ENCODE measurements around the gene ALDH2.

DNA sequence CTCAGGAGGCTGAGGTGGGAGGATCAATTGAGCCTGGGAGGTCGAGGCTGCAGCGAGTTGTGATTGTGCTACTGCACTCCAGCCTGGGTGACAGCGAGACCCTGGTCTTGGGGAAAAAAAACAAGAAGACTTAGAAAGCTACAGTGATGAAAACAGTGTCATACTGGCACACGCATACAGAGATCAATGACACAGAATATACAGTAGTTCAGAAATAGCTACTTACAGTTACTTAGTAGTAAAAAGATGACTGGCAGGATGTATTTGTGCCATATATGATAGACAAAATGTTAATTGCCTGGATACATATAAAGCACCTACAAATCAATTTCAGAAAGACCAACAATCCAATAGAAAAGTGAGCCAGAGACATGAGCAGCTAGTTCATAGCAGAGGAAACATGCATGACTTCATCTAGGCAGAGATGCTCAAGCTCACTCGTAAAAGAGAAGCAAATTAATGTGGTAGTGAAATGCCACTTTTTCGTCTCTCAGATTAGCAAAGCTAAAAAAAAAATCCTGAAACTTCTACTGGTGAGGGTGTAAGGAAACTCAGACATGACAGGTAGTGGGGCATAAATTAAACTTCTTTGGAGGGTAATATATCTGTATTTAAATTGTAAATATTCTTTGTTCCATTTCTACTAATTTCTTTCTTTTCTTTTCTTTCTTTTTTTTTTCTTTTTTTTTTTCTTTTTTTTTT, 2.5 kb upstream of the ALDH2 start:
- TF ChIP-seq, protein P1, sequence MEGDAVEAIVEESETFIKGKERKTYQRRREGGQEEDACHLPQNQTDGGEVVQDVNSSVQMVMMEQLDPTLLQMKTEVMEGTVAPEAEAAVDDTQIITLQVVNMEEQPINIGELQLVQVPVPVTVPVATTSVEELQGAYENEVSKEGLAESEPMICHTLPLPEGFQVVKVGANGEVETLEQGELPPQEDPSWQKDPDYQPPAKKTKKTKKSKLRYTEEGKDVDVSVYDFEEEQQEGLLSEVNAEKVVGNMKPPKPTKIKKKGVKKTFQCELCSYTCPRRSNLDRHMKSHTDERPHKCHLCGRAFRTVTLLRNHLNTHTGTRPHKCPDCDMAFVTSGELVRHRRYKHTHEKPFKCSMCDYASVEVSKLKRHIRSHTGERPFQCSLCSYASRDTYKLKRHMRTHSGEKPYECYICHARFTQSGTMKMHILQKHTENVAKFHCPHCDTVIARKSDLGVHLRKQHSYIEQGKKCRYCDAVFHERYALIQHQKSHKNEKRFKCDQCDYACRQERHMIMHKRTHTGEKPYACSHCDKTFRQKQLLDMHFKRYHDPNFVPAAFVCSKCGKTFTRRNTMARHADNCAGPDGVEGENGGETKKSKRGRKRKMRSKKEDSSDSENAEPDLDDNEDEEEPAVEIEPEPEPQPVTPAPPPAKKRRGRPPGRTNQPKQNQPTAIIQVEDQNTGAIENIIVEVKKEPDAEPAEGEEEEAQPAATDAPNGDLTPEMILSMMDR (conservative IDR thresholded peaks at IDR 0.05; ENCODE audit: low read length) = no peak
- no peak for TF ChIP-seq EZH2phosphoT487 (IDR thresholded peaks at IDR 0.05; ENCODE audit: borderline replicate concordance)

Data from Loucy (cell line).